B cell (primary cell): ENCODE data around the gene PDE11A. TPM values are rescaled to one million over a fixed set of nuclear protein-coding genes. Genes with fewer than 3 reads are reported as not detected.

Experiments
- ATAC-seq: fragments of 200-7000 bp; cut with Tn5 transposase; one replicate; pipeline ENCODE4 v1.10.0; 2021; ENCODE audit warnings: low read depth, mild to moderate bottlenecking, moderate number of reproducible peaks, moderate library complexity
- CTCF ChIA-PET: fragments of 350-600 bp; sonication (Branson Sonifier 250); formaldehyde crosslinking; loops from one replicate; lab custom pipeline; 2021; ENCODE audit warnings: antibody characterized with exemption, inconsistent platforms; lab: Charles Lee
- POLR2A ChIA-PET: fragments of 350-600 bp; sonication (Branson Sonifier 250); formaldehyde crosslinking; loops from one replicate; lab custom pipeline; 2021; ENCODE audit warnings: antibody characterized with exemption; lab: Charles Lee
- DNase-seq: peaks from one replicate; pipeline ENCODE4 v3.0.0; 2013
- H2AFZ ChIP-seq: 2 replicates; pipeline ENCODE4 v1.6.1; 2012; ENCODE audit warnings: mild to moderate bottlenecking, low read depth, low read length; ENCODE audit not compliant: insufficient read depth, poor library complexity, severe bottlenecking
- H3K27ac ChIP-seq, 2 donors: 1 replicate in 1 of 2; 2 replicates in 1 of 2; pipeline ENCODE4 v1.5.1; 2012 to 2013; ENCODE audit warnings: low read length in 2 of 2, mild to moderate bottlenecking in 2 of 2, moderate library complexity in 1 of 2
- H3K27me3 ChIP-seq, 4 experiments: fragments of 200-600 bp in 1 of 4; sonication (generic) in 1 of 4; replicated peaks in 1 of 4; 1 replicate in 2 of 4; 2 replicates in 2 of 4; pipeline versions ENCODE4 v1.6.1 to v1.7.0; 2013 to 2016; ENCODE audit warnings: low read length in 3 of 4, mild to moderate bottlenecking in 2 of 4, mixed read lengths in 1 of 4, moderate library complexity in 1 of 4; ENCODE audit not compliant: insufficient read depth in 4 of 4, control insufficient read depth in 3 of 4; ENCODE audit errors: control extremely low read depth in 1 of 4
- H3K36me3 ChIP-seq, 2 experiments: replicated peaks in 1 of 2; 1 replicate in 1 of 2; 2 replicates in 1 of 2; pipeline versions ENCODE4 v1.6.1 to v1.7.1; 2013; ENCODE audit warnings: low read length in 1 of 2; ENCODE audit not compliant: insufficient read depth in 2 of 2, control insufficient read depth in 1 of 2; ENCODE audit errors: control extremely low read depth in 1 of 2, extremely low read depth in 1 of 2
- H3K4me1 ChIP-seq, 2 donors: fragments of 200-600 bp in 1 of 2; sonication (generic) in 1 of 2; 1 replicate in 1 of 2; 2 replicates in 1 of 2; pipeline versions ENCODE4 v1.5.1 to v1.6.1; 2013 to 2017; ENCODE audit warnings: low read length in 2 of 2; ENCODE audit not compliant: control insufficient read depth in 2 of 2, insufficient read depth in 2 of 2
- H3K4me2 ChIP-seq: replicated peaks from 2 replicates; pipeline ENCODE3; 2012; ENCODE audit warnings: mild to moderate bottlenecking, low read depth, low read length; ENCODE audit not compliant: poor library complexity, severe bottlenecking
- H3K4me3 ChIP-seq, 5 experiments: fragments of 200-600 bp in 1 of 5; sonication (generic) in 1 of 5; 1 replicate in 3 of 5; 2 replicates in 2 of 5; pipeline versions ENCODE4 v1.5.1 to v1.7.0; 2011 to 2016; ENCODE audit warnings: low read length in 4 of 5, mild to moderate bottlenecking in 4 of 5, low read depth in 2 of 5, control low read depth in 1 of 5, moderate library complexity in 1 of 5; ENCODE audit not compliant: insufficient read depth in 1 of 5; ENCODE audit errors: control extremely low read depth in 1 of 5, extremely low read depth in 1 of 5
- H3K79me2 ChIP-seq: fragments of 200-600 bp; sonication (generic); one replicate; pipeline ENCODE4 v1.6.0; 2016; ENCODE audit warnings: low read length; ENCODE audit not compliant: control insufficient read depth, insufficient read depth
- H3K9ac ChIP-seq: fragments of 200-600 bp; sonication (generic); 2 replicates; pipeline ENCODE4 v1.6.1; 2017; ENCODE audit warnings: mild to moderate bottlenecking, low read length, moderate library complexity
- H3K9me3 ChIP-seq, 3 donors: one replicate each; pipeline versions ENCODE4 v1.6.1 to v1.7.1; 2013; ENCODE audit warnings: low read length in 2 of 3; ENCODE audit not compliant: control insufficient read depth in 2 of 3, insufficient read depth in 1 of 3; ENCODE audit errors: control extremely low read depth in 1 of 3
- H4K20me1 ChIP-seq: 2 replicates; pipeline ENCODE4 v1.6.0; 2012; ENCODE audit warnings: mild to moderate bottlenecking, low read length; ENCODE audit not compliant: insufficient read depth, control insufficient read depth, poor library complexity, severe bottlenecking
- H3K27ac Mint-ChIP-seq: one replicate; pipeline ENCODE4 v1.8.0; 2021; ENCODE audit warnings: mixed read lengths
- H3K27me3 Mint-ChIP-seq: one replicate; pipeline ENCODE4 v1.8.0; 2021; ENCODE audit warnings: mixed read lengths
- H3K4me1 Mint-ChIP-seq: one replicate; pipeline ENCODE4 v1.8.0; 2021; ENCODE audit warnings: mixed read lengths
- H3K4me3 Mint-ChIP-seq: one replicate; pipeline ENCODE4 v1.8.0; 2021; ENCODE audit warnings: mixed read lengths
- H3K9me3 Mint-ChIP-seq: one replicate; pipeline ENCODE4 v1.8.0; 2022; ENCODE audit warnings: mixed read lengths; ENCODE audit not compliant: insufficient read depth
- CTCF ChIP-seq: fragments of 200-600 bp; IDR thresholded peaks from one replicate; pipeline ENCODE4 v1.8.0; 2022; ENCODE audit warnings: antibody characterized with exemption, mild to moderate bottlenecking
- EZH2 ChIP-seq: IDR thresholded peaks from 2 replicates; pipeline ENCODE4 v1.6.1; 2012; ENCODE audit warnings: borderline replicate concordance, low read depth, mild to moderate bottlenecking, moderate library complexity, low read length; ENCODE audit not compliant: insufficient read depth, poor library complexity, severe bottlenecking
- WGBS: methylation state at CpG from one replicate; pipeline ENCODE4 v1.1.5; 2013; ENCODE audit warnings: missing lambda C conversion rate; ENCODE audit not compliant: insufficient coverage; 5-methylcytosine and 5-hydroxymethylcytosine counted together
- intact Hi-C: fragments of 100-400 bp; cut with micrococcal nuclease; formaldehyde crosslinking; loops from one replicate; pipeline ENCODE4 v1.10.0; 2022
- polyA plus RNA-seq: library from polyadenylated mRNA; depleted of rRNA; stranded (reverse); fragments of >200 nt; gene quantifications from 2 replicates; pipeline ENCODE4 v1.2.3, GENCODE V29; 2012
- total RNA-seq, 2 donors: library from RNA; stranded (reverse); fragments of 120-200 nt in 1 of 2; gene quantifications; 1 replicate in 1 of 2; 2 replicates in 1 of 2; pipeline versions ENCODE4 v1.2.3 to v1.2.4, GENCODE V29; 2013 to 2022

Gene PDE11A
- total and polyA plus RNA-seq, 2 donors (not counting 1 experiment from before 2014, with no cell fraction given), result 0.25 TPM; not detected in 1

GRCh38 chr2:177586154-177586553, 486.4 kb downstream of the PDE11A start:
- POLR2A ChIA-PET, result no interaction called here
- Histone ChIP-seq H3K9ac (no peak overlapping the region), H3K4me2 (no peak overlapping the region), H3K4me1 (no peaks in the 10 kb centered on the region), H3K27ac (no peak overlapping the region), H4K20me1 (no peaks in the 10 kb centered on the region), H3K36me3 (no peaks in the 10 kb centered on the region), H3K27me3 (no peaks in the 10 kb centered on the region), H2AFZ (no peak overlapping the region), H3K4me3 (no peak overlapping the region), H3K79me2 (no peaks in the 10 kb centered on the region), H3K9me3 (no peaks in the 10 kb centered on the region)
- intact Hi-C loops, result no loop called here
- Mint-ChIP-seq H3K27me3 (peaks cover 4% of the 10 kb centered on the region), H3K4me1 (no peaks in the 10 kb centered on the region), H3K27ac (no peak overlapping the region), H3K9me3 (no peaks in the 10 kb centered on the region), H3K4me3 (no peak overlapping the region)
- DNase-seq, result no peak
- no peak for TF ChIP-seq EZH2
- no peak for TF ChIP-seq CTCF
- no CpG with 5 or more reads among the region's 1 CpG for WGBS
- CTCF ChIA-PET, result interaction anchor here (1.0 kb wide), 1 partner anchor 337 kb away, joined by 3 read pairs; no protein-coding TSS in a partner anchor
- no peak for ATAC-seq

- H3K9me3 ChIP-seq, result no peaks in the 10 kb centered on the region
- H3K9ac ChIP-seq, result no peak overlapping the region
- intact Hi-C loops, result no loop called here
- no peaks in the 10 kb centered on the region for H3K36me3 ChIP-seq
- no peaks in the 10 kb centered on the region for H4K20me1 ChIP-seq
- H3K27ac ChIP-seq, result no peak overlapping the region
- Mint-ChIP-seq H3K27me3 (peaks cover 7% of the 10 kb centered on the region), H3K4me1 (no peaks in the 10 kb centered on the region), H3K9me3 (no peaks in the 10 kb centered on the region), H3K27ac (no peak overlapping the region), H3K4me3 (no peak overlapping the region)
- 100% methylated on average over 3 of the region's 5 CpGs for whole genome bisulfite sequencing
- H3K4me1 ChIP-seq, result no peaks in the 10 kb centered on the region
- TF ChIP-seq CTCF (no peak), EZH2 (no peak)
- ChIA-PET POLR2A (no interaction called here), CTCF (interaction anchor here (1.4 kb wide), 1 partner anchor 19 kb away, joined by 4 read pairs; no protein-coding TSS in a partner anchor)
- no peak for DNase-seq
- no peaks in the 10 kb centered on the region for H3K27me3 ChIP-seq
- no peak overlapping the region for H3K4me3 ChIP-seq
- no peak overlapping the region for H2AFZ ChIP-seq
- no peak overlapping the region for H3K4me2 ChIP-seq
- H3K79me2 ChIP-seq, result no peaks in the 10 kb centered on the region
- no peak for ATAC-seq
These were observed 487.2 kb downstream of the PDE11A start for GRCh38 chr2:177585234-177585863.
